GM10266 (cell line): Measurements from ENCODE around the gene DBF4B.

Source experiments
- DNase-seq: peaks from one replicate; pipeline ENCODE4 v3.0.0; 2012; ENCODE audit errors: extremely low spot score
- CTCF ChIP-seq: IDR thresholded peaks from 2 replicates; pipeline ENCODE4 v1.5.1; 2012; ENCODE audit warnings: mild to moderate bottlenecking, low read depth; ENCODE audit not compliant: control insufficient read depth, insufficient read depth; ENCODE audit errors: missing control alignments

DBF4B gene

GRCh38 chr17:44793885-44794842 lies 85.7 kb downstream of the DBF4B start:
- TF ChIP-seq CTCF = no peak
- DNase-seq = no peak

GRCh38 chr17:44794851-44795413 lies 86.5 kb downstream of the DBF4B start:
- no peak for TF ChIP-seq CTCF
- DNase-seq = no peak

GRCh38 chr17:44795421-44795820 lies 87.0 kb downstream of the DBF4B start:
- no peak for DNase-seq
- no peak for TF ChIP-seq CTCF

- no peak for DNase-seq
- TF ChIP-seq CTCF = no peak
These were observed 87.5 kb downstream of the DBF4B start for GRCh38 chr17:44795928-44796327.

GRCh38 chr17:44796731-44797130 lies 88.3 kb downstream of the DBF4B start:
- DNase-seq = no peak
- no peak for TF ChIP-seq CTCF

GRCh38 chr17:44797802-44798201 lies 89.3 kb downstream of the DBF4B start:
- no peak for TF ChIP-seq CTCF
- no peak for DNase-seq

- TF ChIP-seq CTCF = no peak
- DNase-seq = no peak
These were observed 89.9 kb downstream of the DBF4B start for GRCh38 chr17:44798356-44798755.
